Natural killer cell treated with Interleukin-12 subunit alpha and Interleukin-12 subunit beta and Interleukin-15 and Interleukin-18, amount 100 ng/mL, for 72 hours (primary cell): ENCODE results near the gene CUX1. TPM values are rescaled to one million over a fixed set of nuclear protein-coding genes. Genes with fewer than 3 reads are reported as not detected.

Experiments used
- ATAC-seq, 2 donors: fragments of 150-1000 bp; cut with Tn5 transposase in 1 of 2; sonication (Bioruptor Pico), chemical (Tn5 transposase) in 1 of 2; 2 replicates each; pipeline ENCODE4 v1.10.0; 2021
- DNase-seq: peaks from one replicate; pipeline ENCODE4 v3.0.0; 2022; ENCODE audit warnings: low spot score
- H3K27ac Mint-ChIP-seq, 2 donors: 1 replicate in 1 of 2; 2 replicates in 1 of 2; pipeline ENCODE4 v1.8.0; 2022; ENCODE audit warnings: mixed read lengths in 2 of 2, mild to moderate bottlenecking in 1 of 2, moderate library complexity in 1 of 2
- H3K27me3 Mint-ChIP-seq, 2 donors: 1 replicate in 1 of 2; 2 replicates in 1 of 2; pipeline ENCODE4 v1.8.0; 2022; ENCODE audit warnings: mixed read lengths in 2 of 2
- H3K36me3 Mint-ChIP-seq: one replicate; pipeline ENCODE4 v1.8.0; 2022; ENCODE audit warnings: mixed read lengths
- H3K4me1 Mint-ChIP-seq, 2 donors: 1 replicate in 1 of 2; 2 replicates in 1 of 2; pipeline ENCODE4 v1.8.0; 2022; ENCODE audit warnings: low read depth in 2 of 2, mixed read lengths in 2 of 2, mild to moderate bottlenecking in 1 of 2
- H3K4me3 Mint-ChIP-seq: one replicate; pipeline ENCODE4 v1.8.0; 2022; ENCODE audit warnings: mixed read lengths
- H3K9me3 Mint-ChIP-seq: 2 replicates; pipeline ENCODE4 v1.8.0; 2022; ENCODE audit warnings: mixed read lengths
- total RNA-seq, 2 donors: library from RNA; stranded (reverse); gene quantifications; one replicate each; pipeline ENCODE4 v1.2.3, GENCODE V29; 2022

The CUX1 gene
- total RNA-seq, 2 donors from 2014 or later: 25.2 to 28.5 TPM

- Mint-ChIP-seq H3K4me1 (peaks cover 19 to 28% of the 10 kb centered on the region in 2 donors), H3K27ac (no peak overlapping the region), H3K36me3 (no peaks in the 10 kb centered on the region), H3K27me3 (no peaks in the 10 kb centered on the region), H3K9me3 (no peaks in the 10 kb centered on the region), H3K4me3 (no peak overlapping the region)
- DNase-seq: no peak
- peak in 1 of 2 donors; percentile 20 for ATAC-seq
These were observed 50.9 kb downstream of the CUX1 start for GRCh38 chr7:101868191-101868950.

- peak overlapping the region in 1 of 2 donors; percentile 14 for H3K27ac Mint-ChIP-seq
- ATAC-seq (peak in 1 of 2 donors; percentile 43), DNase-seq (no peak)
- H3K36me3 Mint-ChIP-seq: no peaks in the 10 kb centered on the region
- no peaks in the 10 kb centered on the region for H3K27me3 Mint-ChIP-seq
- no peak overlapping the region for H3K4me3 Mint-ChIP-seq
- H3K9me3 Mint-ChIP-seq: no peaks in the 10 kb centered on the region
- H3K4me1 Mint-ChIP-seq: peaks cover 19 to 28% of the 10 kb centered on the region in 2 donors
These were observed 51.8 kb downstream of the CUX1 start for GRCh38 chr7:101869026-101869900.

DNA sequence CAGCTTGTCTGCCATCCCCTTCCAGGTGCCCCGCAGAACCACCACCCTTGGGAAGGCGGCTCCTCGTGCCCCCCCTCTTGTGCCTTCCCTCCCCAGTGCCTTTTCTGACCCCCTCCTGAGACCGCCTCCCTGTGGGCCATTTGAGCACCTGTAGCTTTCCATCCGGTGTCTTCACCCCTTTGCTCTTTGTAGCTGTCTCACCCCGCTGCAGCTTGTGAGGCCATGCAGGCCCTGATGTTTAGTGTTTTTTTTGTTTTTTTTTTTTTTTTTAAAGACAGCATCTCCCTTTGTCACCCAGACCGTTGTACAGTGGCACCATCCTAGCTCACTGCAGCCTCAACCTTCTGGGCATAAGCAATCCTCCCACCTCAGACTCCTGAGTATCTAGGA, 52.5 kb downstream of the CUX1 start:
- ATAC-seq: no peak
- no peaks in the 10 kb centered on the region for H3K27me3 Mint-ChIP-seq
- no peaks in the 10 kb centered on the region for H3K9me3 Mint-ChIP-seq
- no peak overlapping the region for H3K4me3 Mint-ChIP-seq
- no peak for DNase-seq
- peaks cover 19 to 32% of the 10 kb centered on the region in 2 donors for H3K4me1 Mint-ChIP-seq
- peak overlapping the region in 1 of 2 donors; percentile 51 for H3K27ac Mint-ChIP-seq
- no peaks in the 10 kb centered on the region for H3K36me3 Mint-ChIP-seq

DNA sequence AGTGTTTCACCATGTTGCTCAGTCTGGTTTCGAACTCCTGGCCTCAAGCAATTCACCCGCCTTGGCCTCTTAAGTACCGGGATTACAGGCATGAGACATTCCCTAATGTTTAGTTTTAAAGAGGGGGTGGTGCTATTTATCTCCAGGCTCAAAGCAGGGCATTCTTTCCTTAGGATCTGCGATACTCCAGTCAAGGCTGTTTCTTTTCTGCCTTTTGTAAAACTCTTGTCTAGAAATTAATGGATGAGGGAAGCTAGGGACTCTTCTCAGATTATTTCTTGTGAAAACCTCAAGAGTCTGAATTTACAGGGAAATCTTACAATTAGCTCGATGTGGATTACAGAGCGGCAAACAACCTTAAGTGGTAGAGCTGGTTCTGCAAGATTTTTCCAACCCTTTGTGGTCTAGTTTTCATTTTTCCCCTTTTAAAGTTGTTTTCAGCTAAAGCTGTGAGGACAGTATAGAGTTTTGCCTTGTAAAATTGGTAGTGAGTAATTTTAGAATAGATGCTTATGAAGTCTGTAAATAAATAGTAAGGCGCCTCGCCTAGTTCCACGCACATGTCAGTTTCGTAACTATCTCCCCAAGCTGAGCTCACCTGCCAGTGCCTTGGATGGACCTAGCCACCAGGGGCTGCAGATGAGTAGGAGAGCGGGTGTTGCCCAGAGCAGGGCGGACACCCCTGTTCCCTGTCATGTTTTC, 53.1 kb downstream of the CUX1 start:
- H3K9me3 Mint-ChIP-seq: no peaks in the 10 kb centered on the region
- no peaks in the 10 kb centered on the region for H3K36me3 Mint-ChIP-seq
- DNase-seq: no peak
- no peak for ATAC-seq
- H3K27ac Mint-ChIP-seq: peak overlapping the region in 1 of 2 donors; percentile 51
- no peak overlapping the region for H3K4me3 Mint-ChIP-seq
- H3K4me1 Mint-ChIP-seq: peaks cover 19 to 28% of the 10 kb centered on the region in 2 donors
- no peaks in the 10 kb centered on the region for H3K27me3 Mint-ChIP-seq

DNA sequence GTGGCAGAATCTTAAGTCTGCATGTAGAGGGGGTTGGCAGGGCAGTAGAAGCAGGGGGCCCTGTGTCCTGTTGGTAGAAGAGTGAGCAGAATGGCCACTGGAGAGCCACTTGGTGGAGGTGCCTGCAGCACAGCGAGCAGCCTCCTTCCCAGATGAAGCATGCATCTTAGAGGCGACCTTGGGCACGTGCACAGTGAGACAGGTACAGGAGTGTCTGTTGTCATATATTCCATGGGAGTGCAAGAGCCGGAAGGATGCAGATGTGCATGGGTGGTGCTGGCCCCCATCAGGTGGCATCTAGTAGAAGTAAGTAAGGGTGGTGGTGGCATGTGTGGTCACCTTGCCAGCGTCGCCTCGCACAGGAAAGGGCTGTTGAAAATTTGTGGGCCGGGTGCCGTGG, 53.9 kb downstream of the CUX1 start:
- H3K27ac Mint-ChIP-seq: no peak overlapping the region
- no peaks in the 10 kb centered on the region for H3K27me3 Mint-ChIP-seq

GRCh38 chr7:101874028-101874427, 56.6 kb downstream of the CUX1 start:
- Mint-ChIP-seq H3K4me3 (no peak overlapping the region), H3K27me3 (no peaks in the 10 kb centered on the region), H3K27ac (no peak overlapping the region), H3K36me3 (no peaks in the 10 kb centered on the region), H3K4me1 (peaks cover 11 to 16% of the 10 kb centered on the region in 2 donors), H3K9me3 (no peaks in the 10 kb centered on the region)
- no peak for ATAC-seq
- DNase-seq: no peak

More for the DNA sequence above, 53.9 kb downstream of the CUX1 start:
- DNase-seq (no peak), ATAC-seq (no peak)
- Mint-ChIP-seq H3K36me3 (no peaks in the 10 kb centered on the region), H3K9me3 (no peaks in the 10 kb centered on the region), H3K4me1 (peaks cover 19 to 26% of the 10 kb centered on the region in 2 donors), H3K4me3 (no peak overlapping the region)

DNA sequence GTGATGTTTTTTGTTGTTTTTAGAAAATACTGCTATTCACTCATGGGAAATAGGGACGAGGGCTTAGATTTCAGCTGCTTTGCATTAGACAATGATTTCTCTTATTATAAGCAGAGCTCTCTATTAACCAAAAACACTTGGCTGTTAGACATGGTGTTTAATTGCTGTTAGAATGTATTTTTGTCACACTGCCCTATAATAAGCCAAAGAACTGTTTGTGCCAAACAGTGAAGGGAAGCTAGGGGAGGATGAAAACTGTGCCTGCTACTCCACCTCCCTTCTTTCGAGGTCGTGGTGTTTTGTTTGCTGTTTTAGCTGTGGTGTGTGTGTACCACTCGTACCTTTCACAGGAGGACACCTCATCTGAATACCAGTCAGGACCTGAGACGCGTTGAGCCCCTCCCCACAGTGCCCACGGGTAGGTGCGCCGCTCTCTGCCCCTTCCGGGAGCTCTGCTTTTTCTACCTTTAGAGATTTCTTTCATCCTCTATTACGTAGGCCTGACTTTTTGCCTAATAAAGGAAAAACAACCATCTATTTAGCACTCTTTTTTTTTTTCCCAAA, 57.9 kb downstream of the CUX1 start:
- DNase-seq (no peak), ATAC-seq (no peak)
- Mint-ChIP-seq H3K27me3 (no peaks in the 10 kb centered on the region), H3K9me3 (no peaks in the 10 kb centered on the region), H3K36me3 (no peaks in the 10 kb centered on the region), H3K27ac (no peak overlapping the region), H3K4me1 (peaks cover 9% of the 10 kb centered on the region in 2 donors), H3K4me3 (no peak overlapping the region)

GRCh38 chr7:101877882-101878591, 60.6 kb downstream of the CUX1 start:
- no peak overlapping the region for H3K4me3 Mint-ChIP-seq
- H3K4me1 Mint-ChIP-seq: peaks cover 0 to 8% of the 10 kb centered on the region in 2 donors
- no peaks in the 10 kb centered on the region for H3K27me3 Mint-ChIP-seq
- H3K27ac Mint-ChIP-seq: no peak overlapping the region
- no peaks in the 10 kb centered on the region for H3K36me3 Mint-ChIP-seq
- ATAC-seq (no peak), DNase-seq (no peak)
- no peaks in the 10 kb centered on the region for H3K9me3 Mint-ChIP-seq

DNA sequence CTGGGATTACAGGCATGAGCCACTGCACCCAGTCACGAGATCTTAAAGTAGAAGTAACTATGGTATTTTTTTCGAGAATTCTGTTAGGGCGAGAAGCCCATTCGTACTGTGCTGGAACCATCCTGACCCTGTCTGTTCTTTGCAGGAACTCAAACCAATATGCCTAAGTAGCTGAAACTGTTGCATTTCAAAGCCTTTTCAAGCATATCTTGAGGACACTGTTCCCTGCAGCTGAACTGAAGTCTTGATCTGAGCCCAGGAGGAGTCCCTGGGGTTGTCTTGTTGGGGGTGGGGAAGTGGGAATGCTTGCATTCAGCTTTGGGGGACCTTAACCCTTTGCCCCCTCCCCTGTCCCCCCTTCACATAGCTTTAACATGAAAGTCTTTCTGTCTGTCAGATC, 61.5 kb downstream of the CUX1 start:
- DNase-seq (no peak), ATAC-seq (no peak)
- Mint-ChIP-seq H3K4me1 (peaks cover 0 to 8% of the 10 kb centered on the region in 2 donors), H3K27ac (no peak overlapping the region), H3K4me3 (no peak overlapping the region), H3K36me3 (no peaks in the 10 kb centered on the region), H3K9me3 (no peaks in the 10 kb centered on the region), H3K27me3 (no peaks in the 10 kb centered on the region)

DNA sequence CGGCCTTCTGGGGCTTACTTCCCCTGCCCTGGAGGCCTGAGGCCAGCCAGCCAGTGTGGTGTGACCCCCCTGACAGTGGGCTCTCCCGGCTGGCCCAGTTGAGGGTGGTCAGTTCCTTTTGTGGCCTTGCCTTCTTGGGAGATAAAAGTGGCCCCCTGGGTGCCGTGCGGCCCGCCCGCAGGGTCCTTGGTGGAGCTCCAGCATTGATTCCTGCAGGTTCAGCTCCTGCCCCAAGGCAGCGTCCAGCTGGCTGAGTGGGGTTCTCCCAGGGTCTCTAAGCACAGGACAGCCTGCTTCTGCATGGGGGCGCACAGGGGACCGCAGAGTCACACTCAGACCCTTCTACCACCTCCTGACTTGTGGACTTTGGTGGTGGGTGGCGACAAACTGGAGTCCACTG, 62.1 kb downstream of the CUX1 start:
- no peak for ATAC-seq
- no peak overlapping the region for H3K27ac Mint-ChIP-seq

GRCh38 chr7:101880282-101881054, 63.0 kb downstream of the CUX1 start:
- H3K4me3 Mint-ChIP-seq: no peak overlapping the region
- no peaks in the 10 kb centered on the region for H3K36me3 Mint-ChIP-seq
- no peak for ATAC-seq
- no peaks in the 10 kb centered on the region for H3K27me3 Mint-ChIP-seq
- no peak overlapping the region for H3K27ac Mint-ChIP-seq
- DNase-seq: no peak
- H3K9me3 Mint-ChIP-seq: no peaks in the 10 kb centered on the region
- H3K4me1 Mint-ChIP-seq: peaks cover 8 to 18% of the 10 kb centered on the region in 2 donors

More for the DNA sequence above, 62.1 kb downstream of the CUX1 start:
- Mint-ChIP-seq H3K36me3 (no peaks in the 10 kb centered on the region), H3K4me3 (no peak overlapping the region), H3K27me3 (no peaks in the 10 kb centered on the region), H3K9me3 (no peaks in the 10 kb centered on the region), H3K4me1 (peaks cover 0 to 12% of the 10 kb centered on the region in 2 donors)
- no peak for DNase-seq

DNA sequence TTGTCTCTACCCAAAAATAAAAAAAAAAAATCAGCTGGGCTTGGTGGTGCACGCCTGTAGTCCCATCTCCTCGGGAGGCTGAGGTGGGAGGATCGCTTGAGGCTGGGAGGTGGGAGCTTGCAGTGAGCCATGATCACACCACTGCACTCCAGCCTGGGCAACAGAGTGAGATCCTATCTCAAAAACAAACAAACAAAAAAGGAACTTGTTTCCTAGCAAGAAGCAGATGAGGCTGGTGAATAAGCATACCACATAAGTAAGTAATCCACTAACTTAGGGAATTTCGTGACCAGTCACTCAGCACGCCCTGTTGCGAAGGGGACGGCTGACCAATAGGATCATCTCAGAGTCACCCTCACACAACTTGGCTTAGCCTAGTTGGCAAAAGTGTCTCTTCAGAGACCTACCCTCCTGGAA, 64.6 kb downstream of the CUX1 start:
- peaks cover 8 to 22% of the 10 kb centered on the region in 2 donors for H3K4me1 Mint-ChIP-seq
- no peak for ATAC-seq
- no peak for DNase-seq
- no peak overlapping the region for H3K27ac Mint-ChIP-seq
- H3K27me3 Mint-ChIP-seq: no peaks in the 10 kb centered on the region
- H3K4me3 Mint-ChIP-seq: no peak overlapping the region
- no peaks in the 10 kb centered on the region for H3K36me3 Mint-ChIP-seq
- no peaks in the 10 kb centered on the region for H3K9me3 Mint-ChIP-seq
